Upper lobe of right lung (tissue), 1 donor: ENCODE data around the gene GEMIN5. TPM values are rescaled to one million over a fixed set of nuclear protein-coding genes. Genes with fewer than 3 reads are reported as not detected.

Source experiments
- ATAC-seq: fragments of 200-7000 bp; cut with Tn5 transposase; one replicate; pipeline ENCODE4 v1.9.1; 2020; ENCODE audit warnings: mild to moderate bottlenecking, moderate library complexity
- DNase-seq: peaks from one replicate; pipeline ENCODE4 v3.0.0-alpha.2; 2020
- H3K27ac ChIP-seq: fragments of 200-600 bp; one replicate; pipeline ENCODE4 v1.8.0; 2022
- H3K27me3 ChIP-seq: fragments of 200-600 bp; one replicate; pipeline ENCODE4 v1.8.0; 2022; ENCODE audit warnings: mild to moderate bottlenecking
- H3K36me3 ChIP-seq: fragments of 200-600 bp; one replicate; pipeline ENCODE4 v1.8.0; 2022
- H3K4me1 ChIP-seq: fragments of 200-600 bp; one replicate; pipeline ENCODE4 v1.8.0; 2022
- H3K4me3 ChIP-seq: fragments of 200-600 bp; one replicate; pipeline ENCODE4 v1.8.0; 2022; ENCODE audit warnings: mild to moderate bottlenecking
- H3K9me3 ChIP-seq: fragments of 200-600 bp; one replicate; pipeline ENCODE4 v1.8.0; 2022
- intact Hi-C: fragments of 100-400 bp; cut with DNase I; formaldehyde crosslinking; loops from one replicate; pipeline ENCODE4 v1.11.0; 2022
- total RNA-seq: library from RNA; stranded (reverse); fragmentation: NEBNext Ultra II Directional; extraction: Animal tissue kit (Norgen Biotek cat#: 25700); gene quantifications from one replicate; pipeline ENCODE4 v1.2.1, GENCODE V29; 2021
- TF ChIP-seq, protein P1 (sequence below): fragments of 200-600 bp; IDR thresholded peaks from one replicate; pipeline ENCODE4 v1.8.0; 2022; ENCODE audit warnings: antibody characterized with exemption
- donor health status: DM: no; HTN: yes; CAD: no; lungs with severe emphysema.

Gene GEMIN5
- total RNA-seq, 1 donor from 2014 or later: 13.9 TPM

DNA sequence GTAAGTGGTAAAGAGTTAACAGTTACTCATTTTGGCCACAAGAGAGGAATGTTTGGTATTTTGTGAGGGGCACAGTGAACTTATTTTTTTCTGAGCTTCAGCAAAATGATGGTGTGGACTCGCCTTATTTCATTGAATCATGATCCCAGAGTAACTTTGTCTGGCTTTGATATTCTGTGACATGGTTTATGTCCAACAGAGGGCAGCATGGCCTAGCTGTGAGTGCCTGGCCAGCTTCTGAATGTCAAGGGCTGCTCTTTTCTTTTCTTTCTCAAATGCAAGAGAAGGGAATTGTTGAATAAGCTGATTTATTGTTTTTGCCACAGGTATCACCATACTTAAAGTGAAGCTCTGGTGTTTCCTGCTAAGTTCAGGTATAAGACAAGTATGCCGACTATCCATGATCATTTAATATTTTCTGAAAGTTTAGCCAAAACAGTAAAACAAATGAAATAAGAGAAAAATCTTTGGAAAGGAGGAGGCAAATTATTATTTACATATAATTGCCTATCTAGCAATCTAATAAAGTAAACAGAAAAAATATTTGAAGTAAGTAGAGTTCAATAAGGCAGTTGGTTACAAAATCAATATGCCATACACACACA lies 34.6 kb upstream of the GEMIN5 start:
- intact Hi-C loops: no loop called here
- peak; percentile 48 for ATAC-seq

GRCh38 chr5:154971501-154971900 lies 33.5 kb upstream of the GEMIN5 start:
- no peaks in the 10 kb centered on the region for H3K27me3 ChIP-seq
- H3K36me3 ChIP-seq: peaks cover 19% of the 10 kb centered on the region
- no peaks in the 10 kb centered on the region for H3K9me3 ChIP-seq
- no peak for DNase-seq
- TF ChIP-seq, protein P1, sequence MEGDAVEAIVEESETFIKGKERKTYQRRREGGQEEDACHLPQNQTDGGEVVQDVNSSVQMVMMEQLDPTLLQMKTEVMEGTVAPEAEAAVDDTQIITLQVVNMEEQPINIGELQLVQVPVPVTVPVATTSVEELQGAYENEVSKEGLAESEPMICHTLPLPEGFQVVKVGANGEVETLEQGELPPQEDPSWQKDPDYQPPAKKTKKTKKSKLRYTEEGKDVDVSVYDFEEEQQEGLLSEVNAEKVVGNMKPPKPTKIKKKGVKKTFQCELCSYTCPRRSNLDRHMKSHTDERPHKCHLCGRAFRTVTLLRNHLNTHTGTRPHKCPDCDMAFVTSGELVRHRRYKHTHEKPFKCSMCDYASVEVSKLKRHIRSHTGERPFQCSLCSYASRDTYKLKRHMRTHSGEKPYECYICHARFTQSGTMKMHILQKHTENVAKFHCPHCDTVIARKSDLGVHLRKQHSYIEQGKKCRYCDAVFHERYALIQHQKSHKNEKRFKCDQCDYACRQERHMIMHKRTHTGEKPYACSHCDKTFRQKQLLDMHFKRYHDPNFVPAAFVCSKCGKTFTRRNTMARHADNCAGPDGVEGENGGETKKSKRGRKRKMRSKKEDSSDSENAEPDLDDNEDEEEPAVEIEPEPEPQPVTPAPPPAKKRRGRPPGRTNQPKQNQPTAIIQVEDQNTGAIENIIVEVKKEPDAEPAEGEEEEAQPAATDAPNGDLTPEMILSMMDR: no peak
- no peak for ATAC-seq
- no peak overlapping the region for H3K27ac ChIP-seq
- H3K4me3 ChIP-seq: no peak overlapping the region
- H3K4me1 ChIP-seq: no peaks in the 10 kb centered on the region
- intact Hi-C loops: no loop called here

More for the DNA sequence above, 34.6 kb upstream of the GEMIN5 start:
- no peak overlapping the region for H3K4me3 ChIP-seq
- no peak overlapping the region for H3K27ac ChIP-seq
- H3K36me3 ChIP-seq: peaks cover 15% of the 10 kb centered on the region
- DNase-seq: no peak
- no peaks in the 10 kb centered on the region for H3K9me3 ChIP-seq
- no peaks in the 10 kb centered on the region for H3K27me3 ChIP-seq
- TF ChIP-seq, protein P1: peak; percentile 49
- no peaks in the 10 kb centered on the region for H3K4me1 ChIP-seq

GRCh38 chr5:154970759-154971158 lies 32.7 kb upstream of the GEMIN5 start:
- Histone ChIP-seq H3K27me3 (no peaks in the 10 kb centered on the region), H3K9me3 (no peaks in the 10 kb centered on the region), H3K4me3 (no peak overlapping the region), H3K36me3 (peaks cover 25% of the 10 kb centered on the region), H3K4me1 (no peaks in the 10 kb centered on the region), H3K27ac (no peak overlapping the region)
- intact Hi-C loops: no loop called here
- ATAC-seq (no peak), DNase-seq (no peak)
- TF ChIP-seq, protein P1: no peak

GRCh38 chr5:154968953-154969352 lies 30.9 kb upstream of the GEMIN5 start:
- DNase-seq (no peak), ATAC-seq (no peak)
- Histone ChIP-seq H3K4me3 (no peak overlapping the region), H3K27ac (no peak overlapping the region), H3K4me1 (peaks cover 4% of the 10 kb centered on the region), H3K36me3 (peaks cover 25% of the 10 kb centered on the region), H3K9me3 (no peaks in the 10 kb centered on the region), H3K27me3 (no peaks in the 10 kb centered on the region)
- intact Hi-C loops: no loop called here
- TF ChIP-seq, protein P1: no peak

DNA sequence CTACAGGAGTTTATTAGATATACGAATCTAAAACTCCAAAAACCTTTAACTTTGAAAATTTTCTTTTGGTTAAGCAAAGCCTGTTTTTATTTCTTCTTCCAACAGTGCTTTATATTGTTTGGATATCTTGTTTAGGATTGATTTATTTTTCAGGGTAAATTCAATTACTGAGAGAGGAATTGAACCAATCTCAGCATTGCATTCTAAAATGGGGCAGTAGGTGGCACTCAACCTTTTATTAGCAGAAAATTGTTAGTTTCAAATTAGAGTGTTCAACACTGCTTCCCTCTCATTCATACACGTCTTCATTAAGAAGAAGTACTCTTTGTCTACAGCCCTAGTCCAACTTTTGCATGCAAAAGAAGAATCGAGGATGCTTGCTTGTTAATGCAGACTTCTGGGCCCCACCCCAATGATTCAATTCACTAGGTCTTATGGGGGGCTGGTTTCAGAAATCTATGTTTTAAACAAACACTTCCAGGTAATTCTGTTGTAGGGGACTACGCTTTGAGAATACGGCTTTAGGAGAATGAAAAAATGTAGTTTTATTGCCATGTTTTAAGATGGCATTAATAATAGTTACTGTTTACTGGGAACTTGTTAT lies 29.5 kb upstream of the GEMIN5 start:
- peak overlapping the region; percentile 21 for H3K4me3 ChIP-seq
- H3K27me3 ChIP-seq: no peaks in the 10 kb centered on the region
- H3K27ac ChIP-seq: peak overlapping the region; percentile 56
- peaks cover 33% of the 10 kb centered on the region for H3K36me3 ChIP-seq
- intact Hi-C loops: no loop called here
- no peak for DNase-seq
- peaks cover 4% of the 10 kb centered on the region for H3K4me1 ChIP-seq
- TF ChIP-seq, protein P1: peak; percentile 49
- no peaks in the 10 kb centered on the region for H3K9me3 ChIP-seq
- no peak for ATAC-seq
